ENCODE measurements around the gene HIVEP2.

Gene HIVEP2

GRCh38 chr6:142811923-142812322 is 133.1 kb downstream of the HIVEP2 start:
- DNase-seq, result no peak

- no peak for DNase-seq
Measured at GRCh38 chr6:142810952-142811514, 133.9 kb downstream of the HIVEP2 start.

- no peak for DNase-seq
Measured at GRCh38 chr6:142809947-142810346, 135.0 kb downstream of the HIVEP2 start.

- no peak for DNase-seq
Measured at GRCh38 chr6:142808405-142809061, 136.4 kb downstream of the HIVEP2 start.

- DNase-seq, result no peak
Measured at GRCh38 chr6:142805042-142805441, 139.9 kb downstream of the HIVEP2 start.

- DNase-seq, result no peak
Measured at GRCh38 chr6:142804490-142804889, 140.5 kb downstream of the HIVEP2 start.

GRCh38 chr6:142803495-142804058 is 141.4 kb downstream of the HIVEP2 start:
- peak in 1 of 2 donors; percentile 52 for DNase-seq

- no peak for DNase-seq
Measured at GRCh38 chr6:142803032-142803431, 141.9 kb downstream of the HIVEP2 start.

- DNase-seq, result peak; percentile 39 to 79
Measured at GRCh38 chr6:142802124-142802523, 142.9 kb downstream of the HIVEP2 start.

- DNase-seq, result no peak
Measured at GRCh38 chr6:142800240-142800639, 144.7 kb downstream of the HIVEP2 start.

GRCh38 chr6:142799639-142800038 is 145.3 kb downstream of the HIVEP2 start:
- DNase-seq, result no peak

GRCh38 chr6:142797159-142797558 is 147.8 kb downstream of the HIVEP2 start:
- DNase-seq, result no peak

GRCh38 chr6:142796571-142796970 is 148.4 kb downstream of the HIVEP2 start:
- DNase-seq, result peak; percentile 78 to 93

- no peak for DNase-seq
Measured at GRCh38 chr6:142796024-142796423, 149.0 kb downstream of the HIVEP2 start.

GRCh38 chr6:142794424-142794823 is 150.6 kb downstream of the HIVEP2 start:
- no peak for DNase-seq

- DNase-seq, result no peak
Measured at GRCh38 chr6:142790257-142790656, 154.7 kb downstream of the HIVEP2 start.

- DNase-seq, result no peak
Measured at GRCh38 chr6:142787422-142787821, 157.6 kb downstream of the HIVEP2 start.

- DNase-seq, result no peak
Measured at GRCh38 chr6:142786476-142786875, 158.5 kb downstream of the HIVEP2 start.

GRCh38 chr6:142784344-142784743 is 160.6 kb downstream of the HIVEP2 start:
- peak; percentile 67 to 89 for DNase-seq

GRCh38 chr6:142783499-142783898 is 161.5 kb downstream of the HIVEP2 start:
- DNase-seq, result no peak

GRCh38 chr6:142781129-142781528 is 163.8 kb downstream of the HIVEP2 start:
- no peak for DNase-seq

- no peak for DNase-seq
Measured at GRCh38 chr6:142773859-142774648, 170.9 kb downstream of the HIVEP2 start.

- no peak for DNase-seq
Measured at GRCh38 chr6:142773324-142773723, 171.7 kb downstream of the HIVEP2 start.

- no peak for DNase-seq
Measured at GRCh38 chr6:142771162-142771561, 173.8 kb downstream of the HIVEP2 start.

Data from inflammatory macrophage treated with lipopolysaccharide for 1 hour (primary cell).